Astrocyte (in vitro differentiated cells and primary cell): Measurements from ENCODE around the gene ZNF43. TPM values are rescaled to one million over a fixed set of nuclear protein-coding genes. Genes with fewer than 3 reads are reported as not detected.
A peak's percentile ranks its signal among the peaks of the same experiment; 100 is the strongest.
"Not testable (repeated sequence)": the region's sequence is repeated elsewhere in the genome, so short reads cannot be mapped to it uniquely, and the experiment has no call there.

Experiments
- DNase-seq: peaks from one replicate; pipeline ENCODE4 v3.0.0-alpha.2; 2010; ENCODE audit warnings: low read depth
- FAIRE-seq: peaks from 2 replicates; lab custom pipeline; 2011; peaks lifted over from hg19 to GRCh38; lab: Jason Lieb, UNC
- H2AFZ ChIP-seq: 2 replicates; pipeline ENCODE4 v1.6.0; 2012; ENCODE audit warnings: low read depth, low read length, inconsistent platforms
- H3K27ac ChIP-seq: 2 replicates; pipeline ENCODE4 v1.5.1; 2011; ENCODE audit warnings: low read depth, low read length, inconsistent platforms
- H3K27me3 ChIP-seq: 2 replicates; pipeline ENCODE4 v1.6.0; 2011; ENCODE audit warnings: low read length, inconsistent platforms; ENCODE audit not compliant: insufficient read depth
- H3K36me3 ChIP-seq: 2 replicates; pipeline ENCODE4 v1.5.1; 2011; ENCODE audit warnings: low read length, inconsistent platforms; ENCODE audit not compliant: insufficient read depth
- H3K4me1 ChIP-seq: 2 replicates; pipeline ENCODE4 v1.5.1; 2011; ENCODE audit warnings: low read length, inconsistent platforms; ENCODE audit not compliant: insufficient read depth
- H3K4me2 ChIP-seq: 2 replicates; pipeline ENCODE4 v1.6.0; 2012; ENCODE audit warnings: low read length, inconsistent platforms
- H3K4me3 ChIP-seq: 2 replicates; pipeline ENCODE4 v1.5.1; 2011; ENCODE audit warnings: low read depth, mild to moderate bottlenecking, low read length, inconsistent platforms; ENCODE audit not compliant: insufficient read depth
- H3K79me2 ChIP-seq: 2 replicates; pipeline ENCODE4 v1.6.0; 2012; ENCODE audit warnings: mild to moderate bottlenecking, low read length, inconsistent platforms; ENCODE audit not compliant: insufficient read depth
- H3K9ac ChIP-seq: 2 replicates; pipeline ENCODE4 v1.6.0; 2012; ENCODE audit warnings: mild to moderate bottlenecking, low read length, inconsistent platforms
- H3K9me3 ChIP-seq: 2 replicates; pipeline ENCODE4 v1.5.1; 2012; ENCODE audit warnings: low read depth, mild to moderate bottlenecking, low read length, inconsistent platforms; ENCODE audit not compliant: insufficient read depth
- H4K20me1 ChIP-seq: 2 replicates; pipeline ENCODE4 v1.6.0; 2012; ENCODE audit warnings: low read length, inconsistent platforms; ENCODE audit not compliant: insufficient read depth
- H3K27ac Mint-ChIP-seq: one replicate; pipeline ENCODE4 v1.8.0; 2021; ENCODE audit warnings: mild to moderate bottlenecking, mixed read lengths; ENCODE audit not compliant: unreplicated experiment
- H3K27me3 Mint-ChIP-seq: one replicate; pipeline ENCODE4 v1.8.0; 2021; ENCODE audit warnings: low read depth, mixed read lengths; ENCODE audit not compliant: unreplicated experiment
- H3K36me3 Mint-ChIP-seq: one replicate; pipeline ENCODE4 v1.8.0; 2021; ENCODE audit warnings: low read depth, mixed read lengths; ENCODE audit not compliant: unreplicated experiment
- H3K4me1 Mint-ChIP-seq: one replicate; pipeline ENCODE4 v1.8.0; 2021; ENCODE audit warnings: low read depth, mixed read lengths; ENCODE audit not compliant: unreplicated experiment
- H3K4me3 Mint-ChIP-seq: one replicate; pipeline ENCODE4 v1.8.0; 2021; ENCODE audit warnings: mild to moderate bottlenecking, moderate library complexity, mixed read lengths; ENCODE audit not compliant: unreplicated experiment
- H3K9me3 Mint-ChIP-seq: one replicate; pipeline ENCODE4 v1.8.0; 2021; ENCODE audit warnings: mild to moderate bottlenecking, mixed read lengths; ENCODE audit not compliant: unreplicated experiment
- EZH2 ChIP-seq: IDR thresholded peaks from 2 replicates; pipeline ENCODE4 v1.6.1; 2012; ENCODE audit warnings: mild to moderate bottlenecking, low read length, inconsistent platforms; ENCODE audit not compliant: insufficient read depth
- total RNA-seq: library from RNA; stranded (reverse); gene quantifications from 2 replicates; pipeline ENCODE4 v1.2.1, GENCODE V29; 2021
- TF ChIP-seq, protein P1 (sequence below): IDR thresholded peaks from 2 replicates; pipeline ENCODE4 v1.5.1; 2011; ENCODE audit warnings: low read depth, mild to moderate bottlenecking, inconsistent platforms, low read length, moderate library complexity; ENCODE audit not compliant: insufficient read depth

Gene ZNF43
- total RNA-seq, 1 donor from 2014 or later, result 15.3 TPM

DNA sequence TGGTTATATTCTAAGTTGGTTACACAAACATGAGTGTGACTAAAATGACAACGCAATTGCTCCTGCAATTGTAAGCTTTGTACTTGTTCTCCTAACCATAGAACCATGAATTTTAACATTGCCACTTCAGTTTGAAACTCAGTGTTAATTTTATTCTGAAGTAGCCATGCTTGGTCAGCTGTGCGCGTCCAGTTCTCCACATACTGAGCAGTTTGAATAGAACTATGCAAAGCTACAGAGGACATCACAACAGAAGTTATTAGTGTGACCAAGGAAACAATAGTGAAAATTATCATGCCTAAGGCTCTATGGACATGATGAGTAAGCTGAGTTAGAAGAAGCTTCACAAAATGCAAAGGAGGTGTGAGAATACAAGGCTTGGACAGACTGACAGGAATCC, 49.0 kb downstream of the ZNF43 start:
- no peaks in the 10 kb centered on the region for H3K9me3 ChIP-seq

DNA sequence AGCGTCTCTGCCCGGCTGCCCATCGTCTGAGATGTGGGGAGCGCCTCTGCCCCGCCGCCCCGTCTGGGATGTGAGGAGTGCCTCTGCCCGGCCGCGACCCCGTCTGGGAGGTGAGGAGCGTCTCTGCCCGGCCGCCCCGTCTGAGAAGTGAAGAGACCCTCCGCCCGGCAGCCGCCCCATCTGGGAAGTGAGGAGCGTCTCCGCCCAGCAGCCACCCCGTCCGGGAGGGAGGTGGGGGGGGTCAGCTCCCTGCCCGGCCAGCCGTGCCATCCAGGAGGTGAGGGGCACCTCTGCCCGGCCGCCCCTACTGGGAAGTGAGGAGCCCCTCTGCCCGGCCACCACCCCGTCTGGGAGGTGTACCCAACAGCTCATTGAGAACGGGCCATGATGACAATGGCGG, 60.2 kb downstream of the ZNF43 start:
- not testable (repeated sequence) for H3K27me3 Mint-ChIP-seq, H3K4me3 ChIP-seq, H3K27me3 ChIP-seq, H2AFZ ChIP-seq, FAIRE-seq, H3K4me3 Mint-ChIP-seq, H3K4me1 Mint-ChIP-seq, H3K9me3 ChIP-seq, H3K9me3 Mint-ChIP-seq, H3K36me3 Mint-ChIP-seq, H3K27ac Mint-ChIP-seq, H4K20me1 ChIP-seq, H3K79me2 ChIP-seq, H3K4me1 ChIP-seq, H3K36me3 ChIP-seq, H3K9ac ChIP-seq, H3K27ac ChIP-seq, DNase-seq, H3K4me2 ChIP-seq

More for the DNA sequence above, 49.0 kb downstream of the ZNF43 start:
- Histone ChIP-seq H3K4me1 (no peaks in the 10 kb centered on the region), H3K4me3 (no peak overlapping the region), H4K20me1 (no peaks in the 10 kb centered on the region), H3K9ac (no peak overlapping the region), H3K79me2 (no peaks in the 10 kb centered on the region), H3K27ac (no peak overlapping the region), H2AFZ (no peak overlapping the region), H3K4me2 (no peak overlapping the region), H3K36me3 (no peaks in the 10 kb centered on the region), H3K27me3 (no peaks in the 10 kb centered on the region)
- Mint-ChIP-seq H3K27me3 (no peaks in the 10 kb centered on the region), H3K9me3 (peaks cover 16% of the 10 kb centered on the region), H3K27ac (no peak overlapping the region), H3K4me1 (no peaks in the 10 kb centered on the region), H3K4me3 (no peak overlapping the region), H3K36me3 (no peaks in the 10 kb centered on the region)
- TF ChIP-seq EZH2, result no peak
- TF ChIP-seq, protein P1, sequence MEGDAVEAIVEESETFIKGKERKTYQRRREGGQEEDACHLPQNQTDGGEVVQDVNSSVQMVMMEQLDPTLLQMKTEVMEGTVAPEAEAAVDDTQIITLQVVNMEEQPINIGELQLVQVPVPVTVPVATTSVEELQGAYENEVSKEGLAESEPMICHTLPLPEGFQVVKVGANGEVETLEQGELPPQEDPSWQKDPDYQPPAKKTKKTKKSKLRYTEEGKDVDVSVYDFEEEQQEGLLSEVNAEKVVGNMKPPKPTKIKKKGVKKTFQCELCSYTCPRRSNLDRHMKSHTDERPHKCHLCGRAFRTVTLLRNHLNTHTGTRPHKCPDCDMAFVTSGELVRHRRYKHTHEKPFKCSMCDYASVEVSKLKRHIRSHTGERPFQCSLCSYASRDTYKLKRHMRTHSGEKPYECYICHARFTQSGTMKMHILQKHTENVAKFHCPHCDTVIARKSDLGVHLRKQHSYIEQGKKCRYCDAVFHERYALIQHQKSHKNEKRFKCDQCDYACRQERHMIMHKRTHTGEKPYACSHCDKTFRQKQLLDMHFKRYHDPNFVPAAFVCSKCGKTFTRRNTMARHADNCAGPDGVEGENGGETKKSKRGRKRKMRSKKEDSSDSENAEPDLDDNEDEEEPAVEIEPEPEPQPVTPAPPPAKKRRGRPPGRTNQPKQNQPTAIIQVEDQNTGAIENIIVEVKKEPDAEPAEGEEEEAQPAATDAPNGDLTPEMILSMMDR, result no peak
- FAIRE-seq (no peak), DNase-seq (no peak)

DNA sequence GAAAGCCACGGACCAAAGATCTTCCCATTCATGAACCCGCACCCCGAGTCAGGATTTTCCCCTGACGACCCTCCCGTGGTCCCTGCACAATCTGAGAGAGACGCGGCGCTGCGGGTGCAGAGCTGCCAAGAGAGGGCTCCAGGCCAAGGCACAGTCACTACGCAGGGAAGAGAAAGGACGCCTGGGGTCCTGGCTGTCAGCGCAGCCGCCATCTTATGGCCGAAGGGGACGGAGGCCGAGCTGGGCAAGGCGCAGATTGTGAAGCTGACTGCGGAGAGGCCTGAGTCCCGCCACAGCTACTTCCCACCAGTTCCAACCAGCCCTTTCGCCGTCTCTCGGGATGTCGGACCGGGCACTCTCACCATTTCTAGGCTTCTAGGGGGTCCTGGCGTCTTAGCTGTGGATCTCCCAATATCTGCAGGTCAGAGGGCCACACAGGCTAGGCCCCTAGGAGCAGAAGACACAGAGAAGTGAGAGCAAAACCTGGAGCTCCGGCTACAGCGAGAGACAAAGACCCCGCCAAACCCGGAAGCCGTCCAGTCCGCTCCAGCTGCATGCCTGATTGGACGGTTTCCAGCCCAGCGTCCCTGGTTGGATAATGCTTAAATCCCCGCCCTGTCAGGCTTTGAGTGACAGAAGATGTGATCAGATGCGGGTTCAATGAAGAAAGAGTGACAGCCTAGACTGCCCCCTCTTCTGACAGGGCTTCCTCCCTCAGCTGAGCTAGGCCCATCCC, 68.7 kb downstream of the ZNF43 start, which contains the start of gene ZNF100:
TSS of gene ZNF100 (minus strand) at position 515 of the 736 bp plus-strand sequence. CDS start at position 365, 150 bp downstream.
- Histone ChIP-seq H3K79me2 (peaks cover 23% of the 10 kb centered on the region), H3K4me3 (peak within 1 kb of the TSS; percentile 87), H3K9me3 (no peaks in the 10 kb centered on the region), H3K27ac (peak within 1 kb of the TSS; percentile 79), H4K20me1 (no peaks in the 10 kb centered on the region), H3K4me2 (peak within 1 kb of the TSS; percentile 92), H3K9ac (peak within 1 kb of the TSS; percentile 93), H3K36me3 (peaks cover 16% of the 10 kb centered on the region), H3K4me1 (no peaks in the 10 kb centered on the region), H2AFZ (peak within 1 kb of the TSS; percentile 99), H3K27me3 (no peaks in the 10 kb centered on the region)
- FAIRE-seq, result no peak
- peak; percentile 86 for DNase-seq
- Mint-ChIP-seq H3K27me3 (no peaks in the 10 kb centered on the region), H3K27ac (peak within 1 kb of the TSS; percentile 88), H3K4me1 (no peaks in the 10 kb centered on the region), H3K36me3 (peaks cover 15% of the 10 kb centered on the region), H3K9me3 (peaks cover 3% of the 10 kb centered on the region), H3K4me3 (peak within 1 kb of the TSS; percentile 99)
- TF ChIP-seq, protein P1, result no peak
- no peak for TF ChIP-seq EZH2

DNA sequence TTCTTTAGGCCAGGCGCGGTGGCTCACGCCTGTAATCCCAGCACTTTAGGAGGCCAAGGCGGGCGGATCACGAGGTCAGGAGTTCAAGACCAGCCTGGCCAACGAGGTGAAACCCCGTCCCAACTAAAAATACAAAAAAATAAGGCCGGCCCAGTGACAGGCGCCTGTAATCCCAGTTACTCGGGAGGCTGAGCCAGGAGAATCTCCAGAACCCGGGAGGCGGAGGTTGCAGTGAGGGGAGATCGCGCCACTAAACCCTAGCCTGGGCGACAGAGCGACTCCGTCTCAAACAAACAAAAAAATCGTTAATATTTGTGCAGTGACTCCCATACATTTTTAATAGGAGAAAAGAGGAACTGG, 69.3 kb downstream of the ZNF43 start:
- Mint-ChIP-seq H3K36me3 (peaks cover 20% of the 10 kb centered on the region), H3K27ac (peak overlapping the region; percentile 88), H3K4me3 (peak overlapping the region; percentile 99)
- H4K20me1 ChIP-seq, DNase-seq, H3K4me1 Mint-ChIP-seq, H3K9me3 Mint-ChIP-seq, H3K27me3 Mint-ChIP-seq, H3K27me3 ChIP-seq, H3K9me3 ChIP-seq, FAIRE-seq, H3K4me1 ChIP-seq: not testable (repeated sequence)
- peak overlapping the region; percentile 79 for H3K27ac ChIP-seq
- H3K4me2 ChIP-seq, result peak overlapping the region; percentile 92
- H3K4me3 ChIP-seq, result peak overlapping the region; percentile 87
- peak overlapping the region; percentile 99 for H2AFZ ChIP-seq
- H3K36me3 ChIP-seq, result peaks cover 19% of the 10 kb centered on the region
- H3K79me2 ChIP-seq, result peaks cover 23% of the 10 kb centered on the region
- peak overlapping the region; percentile 93 for H3K9ac ChIP-seq
